ENCODE data around the gene PCNX2.

The PCNX2 gene

GRCh38 chr1:232979558-232979957 lies 316.0 kb downstream of the PCNX2 start:
- DNase-seq, result no peak

GRCh38 chr1:232978815-232979214 lies 316.7 kb downstream of the PCNX2 start:
- no peak for DNase-seq

GRCh38 chr1:232978091-232978634 lies 317.4 kb downstream of the PCNX2 start:
- DNase-seq, result no peak

- no peak for DNase-seq
Observed at GRCh38 chr1:232974971-232975370, 320.6 kb downstream of the PCNX2 start.

- DNase-seq, result no peak
Observed at GRCh38 chr1:232973652-232974611, 321.6 kb downstream of the PCNX2 start.

- no peak for DNase-seq
Observed at GRCh38 chr1:232970508-232970907, 325.0 kb downstream of the PCNX2 start.

DNA sequence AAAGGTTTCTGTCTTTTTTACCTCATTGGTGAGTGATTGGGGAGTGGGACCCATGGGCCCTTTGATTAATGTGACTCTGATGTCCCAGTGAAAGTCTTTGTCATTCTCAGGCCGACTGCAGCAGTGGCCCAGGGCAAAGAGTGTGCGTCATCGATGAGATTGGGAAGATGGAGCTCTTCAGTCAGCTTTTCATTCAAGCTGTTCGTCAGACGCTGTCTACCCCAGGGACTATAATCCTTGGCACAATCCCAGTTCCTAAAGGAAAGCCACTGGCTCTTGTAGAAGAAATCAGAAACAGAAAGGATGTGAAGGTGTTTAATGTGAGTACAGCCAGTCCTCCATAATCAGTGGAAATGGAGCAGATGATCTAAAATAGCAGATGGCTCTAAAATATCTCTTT lies 325.7 kb downstream of the PCNX2 start:
- no peak for DNase-seq

GRCh38 chr1:232968965-232969364 lies 326.6 kb downstream of the PCNX2 start:
- DNase-seq, result no peak

GRCh38 chr1:232968391-232968790 lies 327.1 kb downstream of the PCNX2 start:
- DNase-seq, result no peak

DNA sequence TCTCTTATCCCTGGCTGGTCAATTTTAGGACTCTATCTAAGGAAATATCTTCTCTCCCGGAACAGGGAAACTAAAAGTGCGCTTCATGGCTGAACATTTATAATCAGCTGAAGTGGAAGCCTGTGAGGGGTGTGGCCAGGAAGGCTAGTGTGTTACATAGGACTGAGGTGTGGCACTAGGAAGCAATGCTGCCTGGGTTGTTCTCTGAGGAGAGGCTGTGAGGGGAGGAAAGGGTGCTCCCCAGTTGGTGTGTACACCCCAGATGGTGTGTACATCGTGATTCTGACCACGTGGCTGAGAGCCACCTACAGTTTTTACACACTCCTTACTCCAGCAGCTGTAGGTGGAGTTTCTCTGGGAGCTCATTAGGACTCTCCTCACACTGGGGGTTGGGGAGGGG lies 328.9 kb downstream of the PCNX2 start:
- no peak for DNase-seq

GRCh38 chr1:232965912-232966217 lies 329.7 kb downstream of the PCNX2 start:
- DNase-seq, result no peak

DNA sequence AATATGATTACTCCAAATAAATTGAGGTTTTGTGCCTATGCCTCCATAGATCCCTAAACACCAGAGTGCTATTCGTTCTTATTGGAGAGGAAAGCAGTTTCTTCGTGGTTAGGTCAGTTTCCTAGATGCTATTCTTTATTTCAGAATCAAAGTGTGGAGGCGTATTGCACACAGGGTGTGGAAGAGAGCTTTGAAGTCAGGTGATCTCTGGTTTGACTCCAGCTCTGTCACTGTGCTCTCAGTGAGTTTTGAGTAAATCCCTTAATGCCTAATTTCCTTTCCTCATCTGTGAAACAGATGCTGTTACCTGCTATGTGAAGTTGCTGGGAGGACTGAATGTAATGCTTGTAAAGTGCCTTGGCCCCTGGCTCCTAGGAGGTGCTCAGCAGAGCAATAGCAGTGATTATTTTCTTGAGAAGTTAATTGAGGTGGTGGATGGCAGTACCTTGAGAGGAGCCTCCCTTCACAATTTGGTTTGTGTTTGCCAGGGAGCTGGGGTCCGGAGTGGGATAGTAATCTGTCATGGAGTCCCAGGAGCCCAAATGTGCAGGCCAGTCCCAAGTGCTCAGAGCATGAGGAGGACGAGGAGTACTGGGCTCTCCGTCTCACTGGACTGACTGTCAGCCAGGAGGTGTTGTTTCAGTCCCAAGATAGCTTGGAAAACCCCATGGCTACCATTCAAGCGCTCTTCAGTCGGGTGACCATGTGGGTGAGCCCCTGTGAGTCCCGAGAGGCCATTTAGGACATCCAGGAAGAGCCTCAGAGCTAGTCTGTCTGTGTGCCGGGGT lies 330.2 kb downstream of the PCNX2 start:
- DNase-seq, result no peak

DNA sequence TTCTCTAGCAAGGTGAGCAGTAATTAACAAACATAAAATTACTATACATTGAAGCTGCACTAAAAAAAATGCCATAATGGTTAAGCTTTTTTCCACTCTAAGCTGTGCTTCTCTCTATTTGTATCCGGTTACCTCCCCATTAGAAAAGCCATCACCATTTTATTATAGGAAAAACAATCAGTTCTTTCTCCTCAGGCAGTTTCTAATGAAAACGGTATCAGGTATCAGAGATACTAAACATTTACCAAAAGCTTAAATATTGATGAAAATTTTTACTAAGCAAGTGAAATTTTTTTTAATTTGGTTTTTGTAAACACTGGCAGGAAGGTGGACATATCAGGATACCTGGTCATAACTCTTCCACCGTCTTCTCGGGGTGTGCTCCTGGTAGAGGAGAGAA lies 330.9 kb downstream of the PCNX2 start:
- DNase-seq, result no peak

- DNase-seq, result no peak
Observed at GRCh38 chr1:232962761-232963745, 332.5 kb downstream of the PCNX2 start.

DNA sequence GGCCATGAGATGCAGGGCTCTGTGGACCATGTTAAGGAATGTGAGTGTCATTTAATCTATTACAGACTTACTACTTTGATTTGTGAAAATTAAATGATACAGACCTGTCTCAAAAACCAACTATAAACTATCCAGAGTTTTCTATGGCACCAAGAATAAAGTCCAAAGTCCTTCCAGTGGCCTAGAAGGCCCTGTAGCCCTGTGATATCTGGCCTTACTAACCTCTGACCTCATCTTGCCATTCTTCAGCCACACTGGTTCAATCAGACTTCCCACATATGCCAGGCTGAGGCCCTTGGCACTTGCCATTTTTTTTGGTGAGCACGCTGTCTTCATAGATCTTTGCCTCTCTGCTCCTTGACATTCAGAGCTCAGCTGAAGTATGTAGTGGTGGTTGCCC lies 337.5 kb downstream of the PCNX2 start:
- DNase-seq, result no peak

- DNase-seq, result no peak
Observed at GRCh38 chr1:232956081-232956480, 339.4 kb downstream of the PCNX2 start.

- no peak for DNase-seq
Observed at GRCh38 chr1:232954594-232955365, 340.7 kb downstream of the PCNX2 start.

- peak; percentile 8 for DNase-seq
Observed at GRCh38 chr1:232952514-232953499, 342.7 kb downstream of the PCNX2 start.

GRCh38 chr1:232951605-232952004 lies 343.9 kb downstream of the PCNX2 start:
- DNase-seq, result no peak

GRCh38 chr1:232951180-232951579 lies 344.3 kb downstream of the PCNX2 start:
- peak; percentile 41 for DNase-seq

Data from DMS79 treated with DMSO at 0.1 percent for 48 hours (cell line).